T1000 (cell line): Measurements from ENCODE around the gene KIAA1210.

ENCODE experiments used
- DNase-seq: peaks from one replicate; lab custom pipeline; 2025; ENCODE audit warnings: mixed read lengths; lab: John Stamatoyannopoulos, UW

The KIAA1210 gene

GRCh38 chrX:119127650-119128049 lies at the start of gene KIAA1210:
Gene KIAA1210 (minus strand): TSS chrX:119127812. CDS start chrX:119123642, 4,170 bp downstream.
- no peak for DNase-seq

GRCh38 chrX:119177278-119177677 lies 49.7 kb upstream of the KIAA1210 start:
- no peak for DNase-seq

GRCh38 chrX:119174900-119175299 lies 47.3 kb upstream of the KIAA1210 start:
- no peak for DNase-seq

- no peak for DNase-seq
These were observed 40.5 kb upstream of the KIAA1210 start for GRCh38 chrX:119168104-119168503.

- no peak for DNase-seq
These were observed 30.6 kb upstream of the KIAA1210 start for GRCh38 chrX:119158226-119158625.

- DNase-seq = no peak
These were observed 28.6 kb upstream of the KIAA1210 start for GRCh38 chrX:119156241-119156640.

- DNase-seq = no peak
These were observed 27.9 kb upstream of the KIAA1210 start for GRCh38 chrX:119155416-119156035.

GRCh38 chrX:119151051-119151380 lies 23.4 kb upstream of the KIAA1210 start:
- no peak for DNase-seq

GRCh38 chrX:119150163-119151050 lies 22.8 kb upstream of the KIAA1210 start:
- DNase-seq = no peak

- no peak for DNase-seq
These were observed 19.9 kb upstream of the KIAA1210 start for GRCh38 chrX:119147486-119147885.

- DNase-seq = no peak
These were observed 17.6 kb upstream of the KIAA1210 start for GRCh38 chrX:119145241-119145653.

- no peak for DNase-seq
These were observed 6.9 kb upstream of the KIAA1210 start for GRCh38 chrX:119134466-119134865.

GRCh38 chrX:119132961-119133360 lies 5.3 kb upstream of the KIAA1210 start:
- DNase-seq = no peak

- DNase-seq = no peak
These were observed 4.7 kb upstream of the KIAA1210 start for GRCh38 chrX:119132316-119132715.

GRCh38 chrX:119130911-119131310 lies 3.3 kb upstream of the KIAA1210 start:
- no peak for DNase-seq

- no peak for DNase-seq
These were observed 6.3 kb downstream of the KIAA1210 start for GRCh38 chrX:119121341-119121740.

- no peak for DNase-seq
These were observed 8.7 kb downstream of the KIAA1210 start for GRCh38 chrX:119118780-119119395.

- DNase-seq = no peak
These were observed 20.4 kb downstream of the KIAA1210 start for GRCh38 chrX:119107206-119107605.

GRCh38 chrX:119105826-119106225 lies 21.8 kb downstream of the KIAA1210 start:
- no peak for DNase-seq

GRCh38 chrX:119101168-119101567 lies 26.4 kb downstream of the KIAA1210 start:
- no peak for DNase-seq

GRCh38 chrX:119095936-119096335 lies 31.7 kb downstream of the KIAA1210 start:
- no peak for DNase-seq

GRCh38 chrX:119094819-119095218 lies 32.8 kb downstream of the KIAA1210 start:
- DNase-seq = no peak
